ENCODE data around the gene DIABLO.
A peak's percentile ranks its signal among the peaks of the same experiment; 100 is the strongest.
"Not testable (repeated sequence)": the region's sequence is repeated elsewhere in the genome, so short reads cannot be mapped to it uniquely, and the experiment has no call there.

The DIABLO gene

GRCh38 chr12:122185494-122186082 lies 40.3 kb downstream of the DIABLO start:
- no peak for DNase-seq (ENCODE audit: low read depth)
- H3K27me3 ChIP-seq (replicated peaks; ENCODE audit: control insufficient read depth, insufficient read depth, low read length): peaks cover 3% of the 10 kb centered on the region
- peaks cover 1% of the 10 kb centered on the region for H3K4me1 ChIP-seq (ENCODE audit: control insufficient read depth, insufficient read depth, low read length)
- H3K4me3 ChIP-seq (ENCODE audit: low read length): no peak overlapping the region
- H3K36me3 ChIP-seq (ENCODE audit: control insufficient read depth, insufficient read depth, low read length, severe bottlenecking): no peaks in the 10 kb centered on the region
- no peak overlapping the region for H3K9ac ChIP-seq (ENCODE audit: low read length)
- H3K9me3 ChIP-seq (ENCODE audit: control insufficient read depth, low read length): no peaks in the 10 kb centered on the region

DNA sequence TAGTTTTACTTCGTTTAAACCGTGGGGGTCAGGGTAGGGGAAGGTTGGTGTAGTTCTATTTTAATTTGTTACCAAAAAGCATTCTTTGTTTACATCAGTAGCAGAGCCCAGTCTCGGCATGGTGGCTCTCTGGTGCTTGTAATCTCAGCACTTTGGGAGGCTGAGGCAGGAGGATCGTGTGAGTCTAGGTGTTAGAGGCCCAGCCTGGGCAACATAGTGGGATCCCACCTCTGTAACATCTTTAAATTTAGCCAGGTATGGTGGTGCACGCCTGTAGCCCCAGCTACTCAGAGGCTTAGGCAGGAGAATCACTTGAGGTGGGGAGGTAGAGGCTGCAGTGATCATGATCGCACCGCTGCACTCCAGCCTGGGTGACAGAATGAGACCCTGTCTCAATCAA lies 40.8 kb downstream of the DIABLO start:
- H3K27me3 ChIP-seq (replicated peaks; ENCODE audit: control insufficient read depth, insufficient read depth, low read length): peaks cover 3% of the 10 kb centered on the region
- H3K4me1 ChIP-seq (ENCODE audit: control insufficient read depth, insufficient read depth, low read length): peaks cover 5% of the 10 kb centered on the region
- no peaks in the 10 kb centered on the region for H3K36me3 ChIP-seq (ENCODE audit: control insufficient read depth, insufficient read depth, low read length, severe bottlenecking)
- no peaks in the 10 kb centered on the region for H3K9me3 ChIP-seq (ENCODE audit: control insufficient read depth, low read length)
- no peak overlapping the region for H3K4me3 ChIP-seq (ENCODE audit: low read length)
- no peak overlapping the region for H3K9ac ChIP-seq (ENCODE audit: low read length)
- no peak for DNase-seq (ENCODE audit: low read depth)

- no peak overlapping the region for H3K9ac ChIP-seq (ENCODE audit: low read length)
- peaks cover 3% of the 10 kb centered on the region for H3K27me3 ChIP-seq (replicated peaks; ENCODE audit: control insufficient read depth, insufficient read depth, low read length)
- no peak overlapping the region for H3K4me3 ChIP-seq (ENCODE audit: low read length)
- no peaks in the 10 kb centered on the region for H3K36me3 ChIP-seq (ENCODE audit: control insufficient read depth, insufficient read depth, low read length, severe bottlenecking)
- H3K9me3 ChIP-seq (ENCODE audit: control insufficient read depth, low read length): no peaks in the 10 kb centered on the region
- peaks cover 5% of the 10 kb centered on the region for H3K4me1 ChIP-seq (ENCODE audit: control insufficient read depth, insufficient read depth, low read length)
- DNase-seq (ENCODE audit: low read depth): no peak
Observed at GRCh38 chr12:122184517-122184916, 41.3 kb downstream of the DIABLO start.

GRCh38 chr12:122183588-122183940 lies 42.3 kb downstream of the DIABLO start:
- Histone ChIP-seq H3K4me3 (ENCODE audit: low read length) (peak overlapping the region; percentile 80), H3K9me3 (ENCODE audit: control insufficient read depth, low read length) (no peaks in the 10 kb centered on the region), H3K4me1 (ENCODE audit: control insufficient read depth, insufficient read depth, low read length) (peaks cover 5% of the 10 kb centered on the region), H3K36me3 (ENCODE audit: control insufficient read depth, insufficient read depth, low read length, severe bottlenecking) (no peaks in the 10 kb centered on the region), H3K9ac (ENCODE audit: low read length) (peak overlapping the region; percentile 77), H3K27me3 (replicated peaks; ENCODE audit: control insufficient read depth, insufficient read depth, low read length) (no peaks in the 10 kb centered on the region)
- DNase-seq (ENCODE audit: low read depth): no peak

- Histone ChIP-seq H3K27me3 (replicated peaks; ENCODE audit: control insufficient read depth, insufficient read depth, low read length) (no peaks in the 10 kb centered on the region), H3K9ac (ENCODE audit: low read length) (peak within 1 kb of the TSS; percentile 77), H3K4me1 (ENCODE audit: control insufficient read depth, insufficient read depth, low read length) (peaks cover 5% of the 10 kb centered on the region), H3K9me3 (ENCODE audit: control insufficient read depth, low read length) (no peaks in the 10 kb centered on the region), H3K4me3 (ENCODE audit: low read length) (peak within 1 kb of the TSS; percentile 80), H3K36me3 (ENCODE audit: control insufficient read depth, insufficient read depth, low read length, severe bottlenecking) (no peaks in the 10 kb centered on the region)
- peak; percentile 34 for DNase-seq (ENCODE audit: low read depth)
Observed at GRCh38 chr12:122182887-122183587, 42.8 kb downstream of the DIABLO start, which contains the start of gene LRRC43. Gene LRRC43, plus strand, starts transcription at chr12:122183123. Its CDS starts 22 bp downstream, at chr12:122183145.

DNA sequence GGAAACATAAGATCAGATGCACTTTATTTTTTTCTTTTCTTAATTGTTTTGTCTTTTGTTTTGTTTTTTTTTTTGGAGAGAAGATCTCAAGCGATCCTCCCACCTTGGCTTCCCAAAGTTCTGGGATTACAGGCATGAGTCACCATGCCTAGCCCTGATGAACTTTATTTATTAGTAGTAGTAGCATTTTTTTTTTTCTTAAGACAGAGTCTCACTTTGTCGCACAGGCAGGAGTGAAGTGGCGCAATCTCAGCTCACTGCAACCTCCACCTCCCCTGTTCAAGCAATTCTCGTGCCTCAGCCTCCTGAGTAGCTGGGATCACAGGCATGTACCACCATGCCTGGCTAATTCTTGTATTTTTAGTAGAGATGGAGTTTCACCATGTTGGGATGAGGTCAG lies 49.4 kb downstream of the DIABLO start:
- not testable (repeated sequence) for H3K27me3 ChIP-seq (replicated peaks; ENCODE audit: control insufficient read depth, insufficient read depth, low read length); H3K9ac ChIP-seq (ENCODE audit: low read length); H3K36me3 ChIP-seq (ENCODE audit: control insufficient read depth, insufficient read depth, low read length, severe bottlenecking); H3K9me3 ChIP-seq (ENCODE audit: control insufficient read depth, low read length); H3K4me3 ChIP-seq (ENCODE audit: low read length); DNase-seq (ENCODE audit: low read depth); H3K4me1 ChIP-seq (ENCODE audit: control insufficient read depth, insufficient read depth, low read length)

DNA sequence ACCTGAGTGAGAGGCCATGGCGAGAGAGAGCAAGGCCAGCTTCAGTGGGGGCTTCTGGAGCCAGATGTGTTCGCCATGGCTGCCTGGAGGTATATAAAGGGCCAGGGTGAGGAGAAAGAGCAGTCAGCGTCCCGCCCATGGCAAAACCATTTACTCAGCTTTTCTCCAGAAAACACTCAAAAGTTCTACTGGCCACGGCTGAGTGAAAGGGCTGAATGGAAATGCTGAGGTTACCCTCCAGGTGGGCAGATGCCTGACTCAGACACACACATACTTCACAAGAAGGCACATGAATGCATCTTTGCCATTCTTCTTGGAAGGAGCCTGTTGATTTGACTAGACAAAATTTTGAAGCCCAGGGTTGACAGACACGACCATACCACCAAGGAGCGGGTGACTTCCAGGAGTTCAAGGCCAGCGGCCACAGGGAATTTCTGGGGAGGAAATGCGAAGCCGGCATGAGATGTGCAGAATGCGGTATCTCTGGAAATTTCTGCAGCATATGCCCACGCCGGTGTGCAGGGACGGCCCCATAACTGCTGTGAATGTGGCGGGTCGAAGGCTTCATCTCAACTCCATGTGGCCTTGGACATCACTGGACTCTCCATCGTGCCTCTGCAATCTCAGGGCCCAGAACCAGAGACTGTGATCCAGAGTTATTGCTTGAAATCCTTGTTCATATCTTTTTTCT lies 51.6 kb downstream of the DIABLO start, which contains the start of gene IL31:
IL31 (minus strand) TSS at position 67 of the 691 bp plus-strand sequence; CDS start at position 18, 49 bp downstream.
- Histone ChIP-seq H3K9ac (ENCODE audit: low read length) (no peak within 1 kb of the TSS), H3K9me3 (ENCODE audit: control insufficient read depth, low read length) (no peaks in the 10 kb centered on the region), H3K27me3 (replicated peaks; ENCODE audit: control insufficient read depth, insufficient read depth, low read length) (peaks cover 9% of the 10 kb centered on the region), H3K4me1 (ENCODE audit: control insufficient read depth, insufficient read depth, low read length) (no peaks in the 10 kb centered on the region), H3K4me3 (ENCODE audit: low read length) (no peak within 1 kb of the TSS), H3K36me3 (ENCODE audit: control insufficient read depth, insufficient read depth, low read length, severe bottlenecking) (no peaks in the 10 kb centered on the region)
- DNase-seq (ENCODE audit: low read depth): no peak

DNA sequence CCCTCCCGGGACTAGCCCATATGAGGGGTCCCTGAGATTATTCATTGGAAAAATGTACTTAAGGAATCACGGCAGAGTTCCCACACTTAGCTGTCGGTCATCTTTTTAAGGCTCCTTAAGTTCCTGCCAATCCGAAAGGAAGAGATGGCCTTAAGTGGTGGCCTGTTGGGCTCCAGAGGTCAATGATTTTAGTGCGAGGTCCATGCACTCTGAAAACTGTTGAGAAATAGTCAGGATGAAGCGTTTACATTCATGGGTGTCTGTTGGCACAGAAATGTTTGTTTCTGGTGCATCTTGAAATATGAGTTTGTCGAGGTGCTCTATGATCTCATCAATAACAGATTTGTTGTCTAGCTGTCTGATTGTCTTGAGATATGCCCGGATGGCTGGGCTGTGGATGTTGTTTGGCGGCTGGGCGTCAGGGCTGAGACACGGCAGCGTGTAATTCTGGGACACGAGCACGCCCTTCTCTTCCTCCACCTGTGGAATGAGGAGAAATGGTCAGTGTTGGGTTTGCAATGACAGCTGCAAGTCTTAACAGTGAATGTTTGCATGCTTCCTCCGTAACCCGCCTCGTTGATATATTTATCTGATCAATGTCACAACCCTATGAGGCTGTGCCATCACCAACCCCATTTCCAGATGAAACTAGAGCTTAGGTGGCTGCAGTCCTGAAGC lies 53.5 kb downstream of the DIABLO start:
- Histone ChIP-seq H3K36me3 (ENCODE audit: control insufficient read depth, insufficient read depth, low read length, severe bottlenecking) (no peaks in the 10 kb centered on the region), H3K4me3 (ENCODE audit: low read length) (no peak overlapping the region), H3K9me3 (ENCODE audit: control insufficient read depth, low read length) (no peaks in the 10 kb centered on the region), H3K4me1 (ENCODE audit: control insufficient read depth, insufficient read depth, low read length) (no peaks in the 10 kb centered on the region), H3K9ac (ENCODE audit: low read length) (no peak overlapping the region), H3K27me3 (replicated peaks; ENCODE audit: control insufficient read depth, insufficient read depth, low read length) (peaks cover 13% of the 10 kb centered on the region)
- no peak for DNase-seq (ENCODE audit: low read depth)

- Histone ChIP-seq H3K27me3 (replicated peaks; ENCODE audit: control insufficient read depth, insufficient read depth, low read length) (peaks cover 13% of the 10 kb centered on the region), H3K36me3 (ENCODE audit: control insufficient read depth, insufficient read depth, low read length, severe bottlenecking) (no peaks in the 10 kb centered on the region), H3K9me3 (ENCODE audit: control insufficient read depth, low read length) (no peaks in the 10 kb centered on the region), H3K4me1 (ENCODE audit: control insufficient read depth, insufficient read depth, low read length) (no peaks in the 10 kb centered on the region), H3K4me3 (ENCODE audit: low read length) (no peak overlapping the region), H3K9ac (ENCODE audit: low read length) (no peak overlapping the region)
- no peak for DNase-seq (ENCODE audit: low read depth)
Observed at GRCh38 chr12:122171399-122171798, 54.5 kb downstream of the DIABLO start.

DNA sequence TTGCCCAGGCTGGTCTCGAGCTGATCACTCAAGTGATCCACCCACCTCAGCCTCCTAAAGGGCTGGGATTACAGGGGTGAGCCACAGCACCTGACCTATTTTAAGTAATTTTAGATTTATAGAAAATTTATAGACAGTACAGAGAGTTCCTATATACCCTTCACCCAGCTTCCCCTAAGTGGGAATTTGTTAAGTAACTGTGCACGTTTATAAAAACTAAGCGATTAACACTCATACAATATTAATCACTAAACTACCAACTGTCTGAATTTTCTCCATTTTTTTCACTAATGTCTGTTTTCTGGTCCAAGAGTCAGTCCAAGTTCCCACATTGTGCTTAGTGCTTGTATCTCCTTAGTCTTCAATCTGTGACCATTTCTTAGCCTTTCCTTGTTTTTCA lies 57.4 kb downstream of the DIABLO start:
- Histone ChIP-seq H3K9ac (ENCODE audit: low read length) (no peak overlapping the region), H3K27me3 (replicated peaks; ENCODE audit: control insufficient read depth, insufficient read depth, low read length) (peaks cover 7% of the 10 kb centered on the region), H3K4me1 (ENCODE audit: control insufficient read depth, insufficient read depth, low read length) (no peaks in the 10 kb centered on the region), H3K9me3 (ENCODE audit: control insufficient read depth, low read length) (no peaks in the 10 kb centered on the region), H3K4me3 (ENCODE audit: low read length) (no peak overlapping the region), H3K36me3 (ENCODE audit: control insufficient read depth, insufficient read depth, low read length, severe bottlenecking) (no peaks in the 10 kb centered on the region)
- no peak for DNase-seq (ENCODE audit: low read depth)

DNA sequence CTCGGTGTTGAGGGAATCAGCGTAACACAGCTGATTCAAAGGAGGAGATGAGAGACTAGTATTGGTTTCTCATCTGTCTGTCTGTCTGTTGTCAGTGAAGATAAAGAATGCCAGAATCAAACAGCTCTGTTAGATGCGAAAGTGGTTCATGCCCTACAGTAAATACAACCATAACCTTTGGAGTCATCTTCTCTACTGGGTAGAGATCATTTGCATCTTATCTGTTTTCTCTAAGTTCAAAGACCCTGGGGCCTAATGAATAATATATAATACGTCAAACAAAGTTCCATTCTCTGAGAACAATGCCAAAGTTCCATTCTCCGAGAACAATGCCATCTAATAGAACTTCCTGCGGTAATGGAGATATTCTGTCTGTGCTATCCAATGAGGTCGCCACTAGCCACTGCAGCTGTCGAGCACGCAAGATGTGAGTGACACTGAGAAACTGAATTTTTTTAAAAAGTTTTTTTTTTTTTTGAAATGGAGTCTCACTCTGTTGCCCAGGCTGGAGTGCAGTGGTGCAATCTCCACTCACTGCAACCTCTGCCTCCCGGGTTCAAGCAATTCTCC lies 58.4 kb downstream of the DIABLO start:
- H3K9ac ChIP-seq (ENCODE audit: low read length): no peak overlapping the region
- H3K4me1 ChIP-seq (ENCODE audit: control insufficient read depth, insufficient read depth, low read length): no peaks in the 10 kb centered on the region
- H3K36me3 ChIP-seq (ENCODE audit: control insufficient read depth, insufficient read depth, low read length, severe bottlenecking): no peaks in the 10 kb centered on the region
- H3K27me3 ChIP-seq (replicated peaks; ENCODE audit: control insufficient read depth, insufficient read depth, low read length): peaks cover 7% of the 10 kb centered on the region
- H3K9me3 ChIP-seq (ENCODE audit: control insufficient read depth, low read length): no peaks in the 10 kb centered on the region
- no peak overlapping the region for H3K4me3 ChIP-seq (ENCODE audit: low read length)
- no peak for DNase-seq (ENCODE audit: low read depth)
